ENCODE results near the gene ITPR2. TPM values are rescaled to one million over a fixed set of nuclear protein-coding genes. Genes with fewer than 3 reads are reported as not detected.

The ITPR2 gene
- total RNA-seq, 4 donors from 2014 or later = 32.6 to 49.8 (median 39.9) TPM

GRCh38 chr12:26744042-26744626, 88.9 kb downstream of the ITPR2 start:
- peaks cover 0 to 5% (median 0%) of the 10 kb centered on the region in 4 donors for H3K9me3 ChIP-seq
- no peak overlapping the region for H3K27ac ChIP-seq
- peaks cover 0 to 4% (median 0%) of the 10 kb centered on the region in 4 donors for H3K4me1 ChIP-seq
- H3K36me3 ChIP-seq = no peaks in the 10 kb centered on the region
- no peak overlapping the region for H3K4me3 ChIP-seq
- H3K27me3 ChIP-seq = no peaks in the 10 kb centered on the region
- no peak for DNase-seq (ENCODE audit: low spot score in 2 of 2)
- WGBS, 2 donors = 89 to 94% methylated on average over 5 of the region's 5 CpGs
- TF ChIP-seq POLR2A (IDR thresholded peaks at IDR 0.05) (no peak), EP300 (IDR thresholded peaks at IDR 0.05) (no peak), CTCF (IDR thresholded peaks at IDR 0.05) (no peak)

GRCh38 chr12:26741584-26742227, 91.3 kb downstream of the ITPR2 start:
- H3K36me3 ChIP-seq = no peaks in the 10 kb centered on the region
- peaks cover 0 to 4% (median 0%) of the 10 kb centered on the region in 4 donors for H3K4me1 ChIP-seq
- peaks cover 0 to 10% (median 2%) of the 10 kb centered on the region in 4 donors for H3K9me3 ChIP-seq
- no peak overlapping the region for H3K27ac ChIP-seq
- no peaks in the 10 kb centered on the region for H3K27me3 ChIP-seq
- WGBS, 2 donors = 75 to 79% methylated on average over 6 of the region's 6 CpGs
- H3K4me3 ChIP-seq = no peak overlapping the region
- no peak for DNase-seq (ENCODE audit: low spot score in 2 of 2)
- TF ChIP-seq POLR2A (IDR thresholded peaks at IDR 0.05) (no peak), EP300 (IDR thresholded peaks at IDR 0.05) (no peak), CTCF (IDR thresholded peaks at IDR 0.05) (no peak)

GRCh38 chr12:26740991-26741390, 92.0 kb downstream of the ITPR2 start:
- Histone ChIP-seq H3K27ac (no peak overlapping the region), H3K4me3 (no peak overlapping the region)

GRCh38 chr12:26740348-26740747, 92.6 kb downstream of the ITPR2 start:
- Histone ChIP-seq H3K27ac (no peak overlapping the region), H3K36me3 (no peaks in the 10 kb centered on the region), H3K27me3 (no peaks in the 10 kb centered on the region), H3K4me3 (no peak overlapping the region), H3K9me3 (peaks cover 0 to 10% (median 2%) of the 10 kb centered on the region in 4 donors), H3K4me1 (peaks cover 0 to 4% (median 0%) of the 10 kb centered on the region in 4 donors)
- 74 to 89% methylated on average over 7 of the region's 7 CpGs for WGBS, 2 donors
- no peak for DNase-seq (ENCODE audit: low spot score in 2 of 2)
- TF ChIP-seq CTCF (IDR thresholded peaks at IDR 0.05) (no peak), EP300 (IDR thresholded peaks at IDR 0.05) (no peak), POLR2A (IDR thresholded peaks at IDR 0.05) (no peak)

More at GRCh38 chr12:26740991-26741390, 92.0 kb downstream of the ITPR2 start:
- DNase-seq (ENCODE audit: low spot score in 2 of 2) = no peak
- H3K4me1 ChIP-seq = peaks cover 0 to 4% (median 0%) of the 10 kb centered on the region in 4 donors
- H3K36me3 ChIP-seq = no peaks in the 10 kb centered on the region
- H3K9me3 ChIP-seq = peaks cover 0 to 10% (median 2%) of the 10 kb centered on the region in 4 donors
- TF ChIP-seq EP300 (IDR thresholded peaks at IDR 0.05) (no peak), POLR2A (IDR thresholded peaks at IDR 0.05) (no peak), CTCF (IDR thresholded peaks at IDR 0.05) (no peak)
- no peaks in the 10 kb centered on the region for H3K27me3 ChIP-seq
- WGBS, 2 donors = 71 to 89% methylated on average over 4 of the region's 4 CpGs

GRCh38 chr12:26737487-26738030, 95.4 kb downstream of the ITPR2 start:
- H3K36me3 ChIP-seq = no peaks in the 10 kb centered on the region
- no peak for DNase-seq (ENCODE audit: low spot score in 2 of 2)
- WGBS, 2 donors = 95 to 98% methylated on average over 10 of the region's 10 CpGs
- peaks cover 0 to 10% (median 2%) of the 10 kb centered on the region in 4 donors for H3K9me3 ChIP-seq
- H3K27me3 ChIP-seq = no peaks in the 10 kb centered on the region
- no peak overlapping the region for H3K4me3 ChIP-seq
- TF ChIP-seq POLR2A (IDR thresholded peaks at IDR 0.05) (no peak), EP300 (IDR thresholded peaks at IDR 0.05) (no peak), CTCF (IDR thresholded peaks at IDR 0.05) (no peak)
- H3K4me1 ChIP-seq = peaks cover 0 to 15% (median under 1%) of the 10 kb centered on the region in 4 donors
- H3K27ac ChIP-seq = no peak overlapping the region

All from tibial nerve (tissue), 4 donors.